Right lung (tissue), 5 donors: ENCODE measurements around the gene OTOA. TPM values are rescaled to one million over a fixed set of nuclear protein-coding genes. Genes with fewer than 3 reads are reported as not detected.
A peak's percentile ranks its signal among the peaks of the same experiment; 100 is the strongest.
"Not testable (repeated sequence)": the region's sequence is repeated elsewhere in the genome, so short reads cannot be mapped to it uniquely, and the experiment has no call there.

Source experiments
- DNase-seq, 2 donors: peaks; one replicate each; pipeline ENCODE4 v3.0.0-alpha.2; 2013
- polyA plus RNA-seq, 5 donors: library from polyadenylated mRNA; unstranded; fragments of 120-200 nt; gene quantifications; one replicate each; pipeline versions ENCODE4 v1.2.1 to v1.2.3, GENCODE V29; 2013; ENCODE audit warnings: inconsistent platforms in 1 of 5, low replicate concordance in 1 of 5; ENCODE audit not compliant: insufficient read length in 5 of 5, insufficient read depth in 1 of 5

Gene OTOA
- polyA plus RNA-seq, 5 donors, result 0.11 to 0.26 (median 0.13) TPM; not detected in 2

GRCh38 chr16:21673469-21673868 lies 9.7 kb downstream of the OTOA start:
- no peak for DNase-seq

GRCh38 chr16:21674456-21674855 lies 10.7 kb downstream of the OTOA start:
- DNase-seq, result not testable (repeated sequence)

GRCh38 chr16:21680714-21681113 lies 16.9 kb downstream of the OTOA start:
- not testable (repeated sequence) for DNase-seq

GRCh38 chr16:21683184-21683583 lies 19.4 kb downstream of the OTOA start:
- no peak for DNase-seq

- no peak for DNase-seq
Observed at GRCh38 chr16:21684199-21684598, 20.4 kb downstream of the OTOA start.

- no peak for DNase-seq
Observed at GRCh38 chr16:21685034-21685455, 21.3 kb downstream of the OTOA start.

- DNase-seq, result no peak
Observed at GRCh38 chr16:21689107-21689506, 25.3 kb downstream of the OTOA start.

- DNase-seq, result not testable (repeated sequence)
Observed at GRCh38 chr16:21690967-21691366, 27.2 kb downstream of the OTOA start.

- DNase-seq, result no peak
Observed at GRCh38 chr16:21694609-21695008, 30.8 kb downstream of the OTOA start.

- DNase-seq, result no peak
Observed at GRCh38 chr16:21697032-21697431, 33.3 kb downstream of the OTOA start.

GRCh38 chr16:21698169-21699032 lies 34.6 kb downstream of the OTOA start:
- DNase-seq, result no peak

- DNase-seq, result no peak
Observed at GRCh38 chr16:21701271-21701670, 37.5 kb downstream of the OTOA start.

GRCh38 chr16:21702276-21702675 lies 38.5 kb downstream of the OTOA start:
- no peak for DNase-seq

GRCh38 chr16:21703156-21703555 lies 39.4 kb downstream of the OTOA start:
- no peak for DNase-seq

GRCh38 chr16:21703589-21704174 lies 39.9 kb downstream of the OTOA start:
- no peak for DNase-seq

GRCh38 chr16:21704266-21704665 lies 40.5 kb downstream of the OTOA start:
- no peak for DNase-seq

GRCh38 chr16:21704733-21705132 lies 41.0 kb downstream of the OTOA start:
- DNase-seq, result no peak

- DNase-seq, result peak; percentile 14 to 51
Observed at GRCh38 chr16:21708533-21709115, 44.9 kb downstream of the OTOA start.

- DNase-seq, result no peak
Observed at GRCh38 chr16:21710938-21711337, 47.2 kb downstream of the OTOA start.

GRCh38 chr16:21713549-21714368 lies 50.0 kb downstream of the OTOA start:
- no peak for DNase-seq

GRCh38 chr16:21714369-21714618 lies 50.5 kb downstream of the OTOA start:
- not testable (repeated sequence) for DNase-seq

- no peak for DNase-seq
Observed at GRCh38 chr16:21717608-21718007, 53.8 kb downstream of the OTOA start.
